ENCODE data around the gene NAV1.
"Not testable (repeated sequence)": the region's sequence is repeated elsewhere in the genome, so short reads cannot be mapped to it uniquely, and the experiment has no call there.

NAV1 gene

GRCh38 chr1:201549522-201549921 is 10.6 kb downstream of the NAV1 start:
- not testable (repeated sequence) for DNase-seq

- no peak for DNase-seq
These were observed 12.2 kb downstream of the NAV1 start for GRCh38 chr1:201551096-201551495.

GRCh38 chr1:201551877-201552731 is 13.2 kb downstream of the NAV1 start:
- no peak for DNase-seq

GRCh38 chr1:201552941-201553351 is 14.0 kb downstream of the NAV1 start:
- no peak for DNase-seq

- DNase-seq: no peak
These were observed 14.7 kb downstream of the NAV1 start for GRCh38 chr1:201553496-201554189.

GRCh38 chr1:201554190-201554600 is 15.3 kb downstream of the NAV1 start:
- DNase-seq: no peak

- no peak for DNase-seq
These were observed 16.1 kb downstream of the NAV1 start for GRCh38 chr1:201554789-201555592.

GRCh38 chr1:201555593-201555945 is 16.6 kb downstream of the NAV1 start:
- DNase-seq: no peak

GRCh38 chr1:201556841-201557571 is 18.1 kb downstream of the NAV1 start:
- DNase-seq: no peak

- DNase-seq: no peak
These were observed 18.6 kb downstream of the NAV1 start for GRCh38 chr1:201557572-201557958.

GRCh38 chr1:201559679-201560162 is 20.8 kb downstream of the NAV1 start:
- peak; percentile 78 for DNase-seq

- no peak for DNase-seq
These were observed 21.6 kb downstream of the NAV1 start for GRCh38 chr1:201560328-201561194.

GRCh38 chr1:201561195-201561564 is 22.3 kb downstream of the NAV1 start:
- DNase-seq: no peak

GRCh38 chr1:201561601-201562000 is 22.7 kb downstream of the NAV1 start:
- DNase-seq: no peak

GRCh38 chr1:201562257-201562656 is 23.3 kb downstream of the NAV1 start:
- DNase-seq: no peak

GRCh38 chr1:201562659-201563405 is 23.9 kb downstream of the NAV1 start:
- DNase-seq: no peak

- no peak for DNase-seq
These were observed 24.5 kb downstream of the NAV1 start for GRCh38 chr1:201563406-201563780.

- no peak for DNase-seq
These were observed 25.0 kb downstream of the NAV1 start for GRCh38 chr1:201563941-201564340.

GRCh38 chr1:201565024-201565730 is 26.2 kb downstream of the NAV1 start:
- DNase-seq: no peak
